ENCODE measurements around the gene MLPH.

DNA sequence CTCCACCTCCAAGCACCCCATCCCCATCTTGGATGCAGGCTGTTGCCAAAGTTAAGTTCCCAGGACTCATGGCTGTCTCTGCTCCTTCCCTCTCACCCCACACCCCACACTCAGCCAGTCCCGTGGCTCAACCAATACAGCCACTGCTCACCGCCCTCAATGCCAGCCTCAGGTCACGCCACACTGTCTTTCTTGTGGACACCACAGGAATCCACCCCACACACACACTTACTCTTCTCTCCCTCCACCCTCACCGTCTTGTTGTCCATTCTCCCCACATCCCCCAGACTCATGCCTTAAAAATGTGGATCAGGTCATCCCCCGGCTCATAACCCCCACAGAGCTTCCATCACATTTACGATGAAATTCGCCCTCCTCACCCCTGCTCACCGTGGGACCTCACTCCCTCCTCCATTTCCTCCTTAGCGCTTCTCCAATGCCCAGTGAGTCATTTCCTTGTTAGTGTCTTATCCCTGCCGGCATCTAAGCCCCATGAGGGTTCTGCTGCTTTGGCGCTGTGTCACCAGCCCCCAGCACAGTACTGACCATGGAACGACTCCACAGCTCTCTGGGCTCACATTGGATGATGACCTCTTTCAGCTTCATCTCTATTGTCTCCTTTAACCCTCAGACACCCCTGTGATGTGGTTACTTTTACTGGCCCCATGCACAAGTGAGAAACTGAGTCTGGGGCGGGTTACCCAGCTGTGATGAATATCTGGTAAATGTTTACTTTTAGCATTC is 13.8 kb downstream of the MLPH start:
- TF ChIP-seq, protein P1, sequence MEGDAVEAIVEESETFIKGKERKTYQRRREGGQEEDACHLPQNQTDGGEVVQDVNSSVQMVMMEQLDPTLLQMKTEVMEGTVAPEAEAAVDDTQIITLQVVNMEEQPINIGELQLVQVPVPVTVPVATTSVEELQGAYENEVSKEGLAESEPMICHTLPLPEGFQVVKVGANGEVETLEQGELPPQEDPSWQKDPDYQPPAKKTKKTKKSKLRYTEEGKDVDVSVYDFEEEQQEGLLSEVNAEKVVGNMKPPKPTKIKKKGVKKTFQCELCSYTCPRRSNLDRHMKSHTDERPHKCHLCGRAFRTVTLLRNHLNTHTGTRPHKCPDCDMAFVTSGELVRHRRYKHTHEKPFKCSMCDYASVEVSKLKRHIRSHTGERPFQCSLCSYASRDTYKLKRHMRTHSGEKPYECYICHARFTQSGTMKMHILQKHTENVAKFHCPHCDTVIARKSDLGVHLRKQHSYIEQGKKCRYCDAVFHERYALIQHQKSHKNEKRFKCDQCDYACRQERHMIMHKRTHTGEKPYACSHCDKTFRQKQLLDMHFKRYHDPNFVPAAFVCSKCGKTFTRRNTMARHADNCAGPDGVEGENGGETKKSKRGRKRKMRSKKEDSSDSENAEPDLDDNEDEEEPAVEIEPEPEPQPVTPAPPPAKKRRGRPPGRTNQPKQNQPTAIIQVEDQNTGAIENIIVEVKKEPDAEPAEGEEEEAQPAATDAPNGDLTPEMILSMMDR (IDR thresholded peaks at IDR 0.05): no peak
- no peak for TF ChIP-seq POLR2A (IDR thresholded peaks at IDR 0.05)
